Liver (tissue), 9 donors: Measurements from ENCODE around the gene THBD. TPM values are rescaled to one million over a fixed set of nuclear protein-coding genes. Genes with fewer than 3 reads are reported as not detected.

Experiments
- DNase-seq: peaks from one replicate; pipeline ENCODE4 v3.0.0-alpha.2; 2017; ENCODE audit warnings: low spot score
- H3K27ac ChIP-seq, 2 donors: one replicate each; pipeline ENCODE4 v1.7.0; 2013; ENCODE audit warnings: inconsistent platforms in 2 of 2, low read length in 2 of 2, control low read depth in 1 of 2, low read depth in 1 of 2, mild to moderate bottlenecking in 1 of 2
- H3K27me3 ChIP-seq, 4 donors: one replicate each; pipeline versions ENCODE4 v1.6.1 to v1.7.0; 2013; ENCODE audit warnings: low read length in 3 of 4, inconsistent platforms in 1 of 4, mild to moderate bottlenecking in 1 of 4, moderate library complexity in 1 of 4; ENCODE audit not compliant: control insufficient read depth in 4 of 4, insufficient read depth in 4 of 4
- H3K36me3 ChIP-seq, 4 donors: one replicate each; pipeline versions ENCODE4 v1.6.1 to v1.7.0; 2013; ENCODE audit warnings: low read length in 3 of 4, mild to moderate bottlenecking in 3 of 4, low read depth in 1 of 4, moderate library complexity in 1 of 4; ENCODE audit not compliant: control insufficient read depth in 4 of 4, insufficient read depth in 3 of 4
- H3K4me1 ChIP-seq, 4 donors: one replicate each; pipeline versions ENCODE4 v1.6.1 to v1.7.0; 2013; ENCODE audit warnings: low read length in 3 of 4, mild to moderate bottlenecking in 3 of 4, moderate library complexity in 1 of 4; ENCODE audit not compliant: control insufficient read depth in 4 of 4, insufficient read depth in 4 of 4
- H3K4me3 ChIP-seq, 3 donors: one replicate each; pipeline versions ENCODE4 v1.6.1 to v1.7.0; 2013; ENCODE audit warnings: low read length in 3 of 3, control low read depth in 1 of 3, low read depth in 1 of 3, mild to moderate bottlenecking in 1 of 3
- H3K9ac ChIP-seq, 2 donors: one replicate each; pipeline ENCODE4 v1.7.0; 2013; ENCODE audit warnings: low read length in 2 of 2, mild to moderate bottlenecking in 2 of 2, moderate library complexity in 2 of 2, control low read depth in 1 of 2, low read depth in 1 of 2
- H3K9me3 ChIP-seq, 4 donors: one replicate each; pipeline versions ENCODE4 v1.6.1 to v1.7.0; 2013; ENCODE audit warnings: low read length in 3 of 4; ENCODE audit not compliant: control insufficient read depth in 4 of 4
- FOXA2 ChIP-seq: IDR thresholded peaks from 2 replicates; pipeline ENCODE4 v1.6.1; 2016; ENCODE audit warnings: antibody characterized with exemption
- GABPA ChIP-seq, 2 donors: IDR thresholded peaks in 1 of 2; conservative IDR thresholded peaks in 1 of 2; 2 replicates each; pipeline ENCODE4 v1.6.1; 2016; ENCODE audit warnings: antibody characterized with exemption in 2 of 2, mild to moderate bottlenecking in 1 of 2, moderate library complexity in 1 of 2
- HNF4A ChIP-seq, 2 donors: conservative IDR thresholded peaks; 2 replicates each; pipeline ENCODE4 v1.6.1; 2016; ENCODE audit warnings: antibody characterized with exemption in 2 of 2, mild to moderate bottlenecking in 2 of 2
- RAD21 ChIP-seq, 2 donors: IDR thresholded peaks; 2 replicates each; pipeline ENCODE4 v1.6.1; 2016; ENCODE audit warnings: antibody characterized with exemption in 2 of 2, mild to moderate bottlenecking in 2 of 2
- REST ChIP-seq: IDR thresholded peaks from 2 replicates; pipeline ENCODE4 v1.6.1; 2016; ENCODE audit warnings: antibody characterized with exemption, mild to moderate bottlenecking
- YY1 ChIP-seq: IDR thresholded peaks from 2 replicates; pipeline ENCODE4 v1.6.1; 2016; ENCODE audit warnings: antibody characterized with exemption, mild to moderate bottlenecking
- ZBTB33 ChIP-seq: IDR thresholded peaks from 2 replicates; pipeline ENCODE4 v1.6.1; 2016; ENCODE audit warnings: antibody characterized with exemption
- WGBS: extraction: QIAGEN DNeasy Blood & Tissue Kit; methylation state at CpG from one replicate; pipeline ENCODE4 v1.1.7; 2013; 5-methylcytosine and 5-hydroxymethylcytosine counted together
- polyA plus RNA-seq, 2 donors: library from polyadenylated mRNA; stranded (reverse) in 1 of 2; unstranded in 1 of 2; fragments of 200-250 nt in 1 of 2; fragments of >200 nt in 1 of 2; fragmentation: Nextera tagmentation in 1 of 2; extraction: Ambion mirVana in 1 of 2; gene quantifications; one replicate each; pipeline versions ENCODE4 v1.2.1 to v1.2.3, GENCODE V29; 2013 to 2015
- total RNA-seq, 2 donors: library from RNA; depleted of rRNA; stranded (reverse); fragments of >200 nt; gene quantifications; one replicate each; pipeline ENCODE4 v1.2.3, GENCODE V29; 2014
- donor health status: healthy.
- donor health status: healthy.
- donor health status: healthy.
- donor health status: healthy.
- donor health status: healthy.

Gene THBD
- total and polyA plus RNA-seq, 4 donors, result 1.4 to 6.6 (median 3.1) TPM

- H3K27ac ChIP-seq, result no peak overlapping the region
Measured at GRCh38 chr20:23042270-23042669, 7.2 kb downstream of the THBD start.

GRCh38 chr20:23039885-23040508 lies 9.5 kb downstream of the THBD start:
- Histone ChIP-seq H3K27ac (no peak overlapping the region), H3K9ac (no peak overlapping the region), H3K4me3 (no peak overlapping the region), H3K9me3 (peaks cover 0 to 2% (median 0%) of the 10 kb centered on the region in 4 donors), H3K27me3 (peaks cover 0 to 3% (median 2%) of the 10 kb centered on the region in 4 donors), H3K4me1 (no peaks in the 10 kb centered on the region), H3K36me3 (no peaks in the 10 kb centered on the region)
- TF ChIP-seq RAD21 (IDR thresholded peaks at IDR 0.05) (no peak), REST (no peak), ZBTB33 (no peak), YY1 (no peak), GABPA (IDR thresholded peaks at IDR 0.05 in 1 of 2, conservative IDR thresholded peaks at IDR 0.05 in 1 of 2) (no peak)
- 47% methylated on average over 3 of the region's 3 CpGs for WGBS
- no peak for DNase-seq

More at GRCh38 chr20:23042270-23042669, 7.2 kb downstream of the THBD start:
- H3K36me3 ChIP-seq, result no peaks in the 10 kb centered on the region
- peaks cover 0 to 4% (median 2%) of the 10 kb centered on the region in 4 donors for H3K27me3 ChIP-seq
- TF ChIP-seq HNF4A (conservative IDR thresholded peaks at IDR 0.05), result no peak
- TF ChIP-seq ZBTB33, result no peak
- TF ChIP-seq FOXA2, result no peak
- H3K4me1 ChIP-seq, result peaks cover 0 to 2% (median 0%) of the 10 kb centered on the region in 4 donors
- WGBS, result 44% methylated on average over 3 of the region's 3 CpGs
- H3K4me3 ChIP-seq, result no peak overlapping the region
- peaks cover 0 to 2% (median 0%) of the 10 kb centered on the region in 4 donors for H3K9me3 ChIP-seq
- no peak for DNase-seq
- H3K9ac ChIP-seq, result no peak overlapping the region
